GM18498 (cell line): ENCODE data around the gene RCAN3.
"Not testable (repeated sequence)": the region's sequence is repeated elsewhere in the genome, so short reads cannot be mapped to it uniquely, and the experiment has no call there.

Experiments
- ATAC-seq: cut with Tn5 transposase; IDR thresholded peaks from one replicate; pipeline ENCODE4 v1.9.1; 2021; ENCODE audit warnings: mild to moderate bottlenecking, moderate library complexity; ENCODE audit not compliant: unreplicated experiment

RCAN3 gene

GRCh38 chr1:24548070-24548469 lies 45.4 kb downstream of the RCAN3 start:
- no peak for ATAC-seq

DNA sequence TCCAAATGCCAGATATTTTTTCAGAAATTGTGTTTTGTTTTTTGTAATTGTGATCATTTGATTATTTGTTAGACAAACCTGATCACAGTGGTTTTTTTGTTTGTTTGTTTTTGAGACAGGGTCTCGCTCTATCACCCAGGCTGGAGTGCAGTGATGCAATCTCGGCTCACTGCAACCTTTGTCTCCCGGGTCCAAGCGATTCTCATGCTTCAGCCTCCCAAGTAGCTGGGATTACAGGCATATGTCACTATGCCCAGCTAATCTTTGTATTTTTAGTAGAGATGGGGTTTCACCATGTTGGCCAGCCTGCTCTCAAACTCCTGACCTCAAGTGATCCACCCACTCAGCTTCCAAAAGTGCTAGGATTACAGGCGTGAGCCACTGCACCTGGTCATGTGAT lies 46.6 kb downstream of the RCAN3 start:
- not testable (repeated sequence) for ATAC-seq

GRCh38 chr1:24551290-24551959 lies 48.8 kb downstream of the RCAN3 start:
- no peak for ATAC-seq

GRCh38 chr1:24551960-24552571 lies 49.4 kb downstream of the RCAN3 start:
- no peak for ATAC-seq

DNA sequence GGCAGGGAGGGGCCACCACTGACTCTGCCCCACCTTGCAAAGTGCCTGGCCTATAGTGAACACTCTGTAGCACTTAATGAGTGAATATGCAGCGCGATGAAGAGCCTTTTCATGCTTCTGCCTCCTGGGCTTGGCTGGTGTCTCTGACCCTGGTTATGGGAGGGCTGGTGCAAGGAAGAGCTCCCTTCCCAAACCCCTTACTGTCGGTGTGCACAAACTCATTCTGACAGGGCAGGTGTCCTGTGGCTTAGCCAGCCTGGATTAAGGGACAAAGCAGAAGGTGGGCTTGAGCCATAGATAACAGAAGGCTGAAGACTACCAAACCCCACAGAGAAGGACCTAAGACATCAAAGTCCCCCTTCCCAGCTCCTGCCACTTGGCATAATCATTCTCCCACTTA lies 51.3 kb downstream of the RCAN3 start:
- ATAC-seq: no peak

DNA sequence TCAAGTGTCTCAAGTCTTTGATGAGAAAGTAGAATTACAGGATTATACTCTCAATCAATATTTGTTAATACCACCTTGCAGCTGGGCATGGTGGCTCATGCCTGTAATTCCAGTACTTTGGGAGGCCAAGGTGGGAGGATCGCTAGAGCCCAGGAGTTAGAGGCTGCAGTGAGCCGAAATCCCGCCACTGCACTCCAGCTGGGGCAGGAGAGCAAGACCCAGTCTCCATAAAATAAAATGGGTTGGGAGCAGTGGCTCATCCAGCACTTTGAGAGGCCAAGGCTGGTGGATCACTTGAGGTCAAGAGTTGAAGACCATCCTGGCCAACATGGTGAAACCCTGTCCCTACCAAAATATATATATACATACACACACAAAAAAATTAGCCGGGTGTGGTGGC lies 52.1 kb downstream of the RCAN3 start:
- no peak for ATAC-seq

GRCh38 chr1:24555591-24556413 lies 53.2 kb downstream of the RCAN3 start, which contains the start of gene NCMAP:
TSS of gene NCMAP (plus strand) at chr1:24556087. CDS start at chr1:24595431, 39,344 bp downstream.
- ATAC-seq: no peak

DNA sequence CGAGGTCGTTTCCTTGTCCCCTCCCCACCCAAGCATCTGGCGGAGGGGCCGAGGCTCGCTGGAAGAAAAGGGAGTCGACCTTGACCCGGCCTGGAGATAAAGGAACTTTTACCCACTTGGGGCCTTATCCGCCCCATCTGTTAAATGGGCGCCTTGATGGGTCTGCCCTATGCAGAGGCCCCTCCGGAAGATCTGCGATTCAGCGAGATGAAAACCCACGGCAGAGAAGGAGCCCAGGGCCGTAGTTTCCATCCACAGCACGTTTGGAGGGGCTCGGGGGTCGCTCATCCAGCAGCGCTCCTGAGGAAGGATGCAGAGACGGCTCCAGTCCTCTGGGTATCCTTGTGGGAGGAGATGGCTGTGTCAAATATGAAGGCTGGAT lies 53.8 kb downstream of the RCAN3 start:
- ATAC-seq: no peak

- no peak for ATAC-seq
These were observed 54.6 kb downstream of the RCAN3 start for GRCh38 chr1:24557220-24557619.

GRCh38 chr1:24557711-24558131 lies 55.1 kb downstream of the RCAN3 start:
- no peak for ATAC-seq

DNA sequence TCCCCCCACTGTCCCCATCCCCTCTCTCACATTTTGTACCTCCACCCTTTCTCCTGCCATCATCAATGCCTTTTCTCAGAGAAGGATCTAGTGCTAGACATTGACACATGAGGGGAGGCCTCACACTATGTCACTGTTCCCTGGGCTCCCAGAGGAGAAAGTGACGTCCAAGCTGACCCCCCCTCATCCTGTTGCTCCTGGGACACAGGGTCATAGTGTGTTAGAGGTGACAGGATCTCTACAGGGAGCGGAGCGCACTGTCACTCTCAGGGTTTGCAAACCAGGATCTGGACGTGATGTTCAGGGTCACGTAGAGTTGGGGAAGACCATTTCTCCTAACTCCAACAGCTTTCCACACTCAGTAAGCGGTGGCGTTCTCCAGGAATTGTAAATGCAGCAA lies 55.8 kb downstream of the RCAN3 start:
- no peak for ATAC-seq

DNA sequence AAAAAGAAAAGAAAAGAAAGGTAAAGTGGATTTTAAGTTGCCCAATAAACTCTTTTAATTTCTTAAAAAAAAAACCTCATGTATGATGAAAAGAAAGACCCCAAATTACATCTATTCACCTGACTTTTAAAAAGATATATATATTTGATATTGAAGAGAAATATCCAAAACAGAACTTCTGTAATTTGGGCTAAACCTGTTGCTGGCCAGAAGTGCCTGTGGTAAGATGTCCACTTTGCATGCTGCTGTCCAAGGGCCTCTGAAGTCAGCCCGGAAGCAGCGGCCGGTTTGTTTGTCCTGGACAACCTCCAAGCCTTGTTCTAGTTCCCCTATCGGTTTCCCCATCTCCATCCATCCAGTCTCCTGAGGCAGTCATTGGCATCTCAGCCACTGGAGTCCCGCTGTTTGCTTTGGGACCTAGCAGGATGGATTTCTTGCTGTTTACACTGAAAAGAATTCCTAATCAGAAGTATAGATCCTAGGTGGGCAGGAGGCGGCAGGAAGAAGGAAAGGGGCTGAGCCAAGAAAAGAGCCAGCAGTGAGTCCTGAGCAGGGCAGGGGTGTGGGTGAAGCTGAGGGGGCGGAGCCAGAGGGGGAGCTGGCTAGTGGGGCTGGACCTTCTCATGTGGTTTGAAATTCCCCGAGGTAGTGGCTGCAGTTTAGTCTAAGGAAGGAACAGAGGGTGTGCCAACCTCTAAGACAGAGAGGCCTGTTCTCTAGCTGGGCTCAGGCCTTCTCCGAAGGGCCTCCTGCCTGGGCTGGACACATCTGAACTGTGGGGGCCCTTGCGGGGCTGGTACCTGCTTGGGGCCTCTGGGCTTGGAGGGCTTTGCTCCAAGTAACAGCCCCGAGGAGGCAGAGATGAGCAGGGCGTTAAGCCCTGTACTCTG lies 56.5 kb downstream of the RCAN3 start:
- ATAC-seq: no peak

DNA sequence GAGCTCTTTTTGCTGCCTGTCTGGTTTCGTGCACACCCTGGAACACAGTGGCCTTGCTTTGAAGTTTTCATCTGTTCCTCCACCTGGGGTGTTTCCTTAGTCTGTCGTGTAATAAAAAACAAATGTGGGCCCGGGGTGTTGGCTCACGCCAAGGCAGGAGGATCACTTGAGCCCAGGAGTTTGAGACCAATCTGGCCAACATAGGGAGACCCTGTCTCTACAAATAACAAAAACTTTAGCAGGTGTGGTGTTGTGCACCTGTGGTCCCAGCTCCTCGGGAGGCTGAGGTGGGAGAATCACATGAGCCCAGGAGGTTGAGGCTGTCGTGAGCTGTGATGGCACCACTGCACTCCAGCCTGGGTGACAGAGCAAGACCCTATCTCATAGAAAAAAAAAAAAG lies 57.7 kb downstream of the RCAN3 start:
- no peak for ATAC-seq

GRCh38 chr1:24562625-24563024 lies 60.0 kb downstream of the RCAN3 start:
- no peak for ATAC-seq

DNA sequence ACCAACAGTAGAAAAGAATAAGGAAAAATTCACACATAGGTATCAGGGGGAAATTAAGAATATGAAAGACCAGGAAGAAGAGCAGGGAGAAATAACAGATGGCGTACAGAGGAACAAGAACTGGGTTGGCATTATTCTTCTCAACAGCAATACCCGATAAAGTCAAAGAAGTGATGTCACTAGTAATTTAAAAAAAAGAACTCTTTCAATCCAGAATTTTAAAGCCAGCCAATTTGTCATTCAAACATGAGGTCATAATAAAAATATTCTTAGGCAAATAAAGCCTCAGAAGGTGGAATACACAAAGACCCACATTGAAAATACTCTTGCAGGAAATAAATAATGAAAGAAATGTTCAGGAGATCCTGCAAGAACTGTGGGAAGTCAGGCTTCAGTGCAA lies 62.1 kb downstream of the RCAN3 start:
- no peak for ATAC-seq

DNA sequence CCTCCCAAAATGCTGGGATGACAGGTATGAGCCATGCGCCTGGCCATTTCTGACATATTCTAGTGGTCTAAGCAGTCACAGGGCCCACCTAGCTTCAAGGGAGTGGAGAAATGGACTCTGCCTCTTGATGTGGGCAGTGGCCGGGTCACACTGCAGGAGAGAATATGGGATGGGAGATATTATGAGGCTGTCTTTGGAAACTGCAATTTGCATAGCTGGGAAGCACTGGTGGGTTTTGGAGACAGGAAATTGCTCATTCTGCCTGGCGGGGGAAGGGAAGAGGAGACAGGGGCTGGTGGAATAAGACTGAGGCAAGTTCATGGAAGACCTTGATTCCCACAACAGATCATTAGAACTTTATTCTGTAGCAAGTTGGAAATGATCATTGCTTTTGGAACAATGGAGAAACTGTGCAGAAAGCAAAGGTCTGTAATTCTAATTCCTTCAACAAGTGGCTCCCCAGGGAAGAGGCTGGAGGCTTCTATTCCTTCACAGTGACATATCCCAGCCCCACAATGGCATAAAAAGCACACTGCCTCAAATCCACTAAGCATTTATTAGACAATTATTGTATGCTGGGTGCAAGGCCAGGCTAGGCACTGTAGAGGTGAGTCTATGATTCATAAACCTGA lies 63.7 kb downstream of the RCAN3 start:
- no peak for ATAC-seq

DNA sequence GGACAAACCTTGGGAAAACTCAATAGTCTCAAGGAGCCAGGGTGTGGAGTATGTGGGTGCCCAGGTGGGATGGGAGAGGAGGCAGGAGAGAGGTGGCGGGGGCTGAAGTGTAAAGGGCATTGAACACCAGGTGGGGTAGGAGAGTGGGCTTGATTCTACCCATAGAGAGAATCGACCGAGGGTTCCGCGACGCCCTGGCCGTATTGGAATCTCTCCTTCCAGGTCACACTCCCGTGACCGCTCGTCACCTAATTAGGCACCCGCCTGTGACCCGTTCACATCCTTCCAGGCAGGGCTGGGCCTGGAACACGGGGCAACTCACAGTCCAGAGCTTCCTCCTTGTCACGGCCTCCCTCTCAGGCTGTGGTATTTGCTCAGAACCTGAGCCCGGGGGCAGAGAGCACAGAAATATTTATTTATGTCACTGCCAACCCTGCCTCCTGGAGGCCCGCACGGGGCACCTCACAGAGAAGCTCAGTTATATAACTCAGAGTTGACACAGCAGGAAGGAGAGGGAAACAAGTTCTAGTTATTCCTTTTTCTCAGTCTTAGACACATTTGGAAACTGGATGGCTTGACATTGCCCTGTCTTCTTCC lies 65.3 kb downstream of the RCAN3 start:
- no peak for ATAC-seq

DNA sequence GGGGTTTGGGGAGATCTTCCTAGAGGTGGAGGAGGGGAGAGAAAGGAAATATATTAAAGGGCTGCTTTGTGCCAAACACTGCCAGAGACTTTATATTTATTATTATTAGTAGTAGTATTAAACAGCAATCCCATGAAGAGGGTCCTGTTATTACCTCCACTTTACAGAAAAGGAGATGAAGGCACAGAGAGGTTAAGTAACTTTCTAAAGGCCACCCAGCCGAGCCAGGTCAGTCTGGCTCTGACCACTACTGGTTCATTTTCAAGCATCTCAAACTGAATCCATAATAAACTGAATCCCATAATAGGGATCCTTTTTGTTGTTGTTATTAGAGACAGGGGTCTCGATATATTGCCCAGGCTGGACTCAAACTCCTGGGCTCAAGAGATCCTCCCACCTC lies 65.8 kb downstream of the RCAN3 start:
- no peak for ATAC-seq

GRCh38 chr1:24570265-24571125 lies 67.9 kb downstream of the RCAN3 start:
- ATAC-seq: no peak
